DMS114 treated with DMSO at 0.1 percent for 48 hours (cell line): ENCODE measurements around the gene SLC4A5.
"Not testable (repeated sequence)": the region's sequence is repeated elsewhere in the genome, so short reads cannot be mapped to it uniquely, and the experiment has no call there.

ENCODE experiments used
- DNase-seq: peaks from one replicate; lab custom pipeline; 2025; ENCODE audit not compliant: unreplicated experiment; lab: John Stamatoyannopoulos, UW

SLC4A5 gene

GRCh38 chr2:74366036-74366435, 22.8 kb upstream of the SLC4A5 start:
- no peak for DNase-seq

GRCh38 chr2:74364533-74365505, 21.6 kb upstream of the SLC4A5 start:
- no peak for DNase-seq

DNA sequence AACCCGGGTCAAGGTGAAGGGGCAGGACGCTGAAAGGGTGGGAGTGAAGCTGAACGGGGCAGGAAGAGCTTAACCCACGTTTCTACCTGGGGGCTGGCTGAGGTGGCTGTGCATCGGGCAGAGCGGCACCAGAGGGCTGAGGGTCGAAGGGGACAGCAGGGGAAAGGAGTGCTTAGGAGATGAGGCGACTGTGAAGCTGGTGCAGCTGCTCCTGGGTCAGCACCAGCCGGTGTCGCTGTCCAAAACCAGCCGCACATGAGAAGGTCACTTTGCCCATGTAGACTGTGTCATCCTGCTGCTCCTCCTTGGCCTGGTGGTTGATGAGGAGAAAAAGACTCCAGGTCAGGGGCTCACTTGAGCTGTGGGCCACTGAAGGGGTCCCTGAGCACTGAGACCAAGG, 18.1 kb upstream of the SLC4A5 start:
- no peak for DNase-seq

- DNase-seq = no peak
These were observed 14.4 kb upstream of the SLC4A5 start for GRCh38 chr2:74357627-74358026.

DNA sequence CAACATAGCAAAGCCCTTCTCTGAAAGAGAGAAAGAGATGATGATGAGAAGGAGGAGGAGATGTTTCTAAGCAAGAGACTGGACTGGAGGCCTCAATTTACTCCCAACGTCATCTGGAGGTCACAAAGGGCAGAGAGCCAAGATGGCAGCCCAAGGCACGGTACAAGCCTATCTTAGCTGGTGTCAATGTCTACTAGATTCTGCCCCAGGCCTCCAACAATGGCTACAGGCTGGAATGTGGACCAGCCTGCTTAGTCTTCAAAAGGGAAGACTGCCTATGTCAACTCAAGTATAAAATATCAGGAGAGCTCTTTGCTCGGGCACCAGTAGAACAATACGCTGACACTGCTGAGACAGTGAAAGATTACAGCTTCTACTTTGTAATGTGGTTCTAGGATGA, 6.7 kb upstream of the SLC4A5 start:
- DNase-seq = no peak

GRCh38 chr2:74347742-74348141, 4.5 kb upstream of the SLC4A5 start:
- DNase-seq = no peak

- no peak for DNase-seq
These were observed 4.1 kb upstream of the SLC4A5 start for GRCh38 chr2:74347303-74347702.

DNA sequence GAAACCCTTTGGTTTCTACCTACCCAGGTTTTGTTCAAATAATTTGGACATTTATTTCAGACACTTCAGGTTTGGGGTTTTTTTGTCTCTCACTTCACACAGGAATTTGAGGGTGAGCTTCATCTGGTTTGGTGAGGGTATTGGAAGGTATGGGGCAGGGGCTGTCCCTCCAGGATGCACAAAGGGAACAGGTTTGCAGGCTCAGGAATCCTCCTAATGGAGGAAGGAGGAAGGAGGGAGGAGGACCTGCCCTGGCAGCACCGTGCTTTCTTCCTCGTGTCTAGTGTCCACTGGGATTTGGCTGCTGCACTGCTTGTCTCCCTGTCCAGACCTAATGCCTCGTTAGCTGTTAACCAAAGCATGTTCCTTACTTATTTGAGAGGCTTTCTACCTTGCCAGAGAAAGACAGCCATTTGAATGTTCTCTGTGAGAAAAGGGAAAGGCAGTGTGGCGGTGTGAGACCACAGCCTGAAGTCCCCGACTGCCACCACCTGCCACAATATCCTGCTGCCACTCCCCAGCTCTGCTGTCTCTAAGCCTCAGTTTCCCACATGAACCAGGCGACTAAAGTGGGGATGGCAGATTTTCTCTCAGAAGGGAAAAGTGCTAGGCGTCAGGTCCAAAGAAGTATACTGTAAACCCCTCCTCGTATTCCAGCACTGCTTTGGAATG, 2.2 kb upstream of the SLC4A5 start:
- no peak for DNase-seq

DNA sequence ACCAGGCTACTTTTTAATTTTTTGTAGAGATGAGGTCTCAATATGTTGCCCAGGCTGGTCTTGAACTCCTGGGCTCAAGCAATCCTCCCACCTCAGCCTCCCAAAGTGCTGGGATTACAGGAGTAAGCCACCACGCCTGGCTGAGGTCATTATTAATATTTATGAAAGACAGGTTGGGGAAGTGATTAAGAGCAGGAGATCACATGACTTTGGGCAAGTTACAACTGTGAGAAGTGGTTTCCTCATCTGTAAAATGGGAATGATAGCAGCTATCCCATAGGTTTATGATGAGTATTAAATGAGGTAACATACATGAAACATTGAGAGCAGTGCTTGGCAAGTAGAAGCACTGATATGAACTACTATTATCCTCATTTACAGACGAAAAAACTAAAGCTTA, 7.0 kb downstream of the SLC4A5 start:
- not testable (repeated sequence) for DNase-seq

DNA sequence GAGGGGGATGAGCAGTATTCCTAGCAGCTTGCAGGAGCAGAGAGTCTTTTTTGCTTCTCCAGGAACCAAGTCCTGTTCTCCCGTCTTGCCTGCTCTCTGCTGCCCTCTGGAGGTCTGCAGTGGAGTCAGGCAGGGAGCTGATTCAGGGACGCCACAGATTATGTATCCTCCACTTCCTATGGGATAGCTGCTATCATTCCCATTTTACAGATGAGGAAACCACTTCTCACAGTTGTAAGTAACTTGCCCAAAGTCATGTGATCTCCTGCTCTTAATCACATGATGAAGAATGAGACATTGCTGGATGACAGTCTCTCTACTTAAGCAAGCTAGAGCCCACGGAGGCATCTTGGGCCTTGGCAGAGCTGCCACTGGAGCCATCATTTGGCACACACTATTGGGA, 8.3 kb downstream of the SLC4A5 start:
- DNase-seq = peak; percentile 74

GRCh38 chr2:74333896-74334586, 9.2 kb downstream of the SLC4A5 start:
- no peak for DNase-seq

- peak; percentile 29 for DNase-seq
These were observed 10.0 kb downstream of the SLC4A5 start for GRCh38 chr2:74333175-74333574.

DNA sequence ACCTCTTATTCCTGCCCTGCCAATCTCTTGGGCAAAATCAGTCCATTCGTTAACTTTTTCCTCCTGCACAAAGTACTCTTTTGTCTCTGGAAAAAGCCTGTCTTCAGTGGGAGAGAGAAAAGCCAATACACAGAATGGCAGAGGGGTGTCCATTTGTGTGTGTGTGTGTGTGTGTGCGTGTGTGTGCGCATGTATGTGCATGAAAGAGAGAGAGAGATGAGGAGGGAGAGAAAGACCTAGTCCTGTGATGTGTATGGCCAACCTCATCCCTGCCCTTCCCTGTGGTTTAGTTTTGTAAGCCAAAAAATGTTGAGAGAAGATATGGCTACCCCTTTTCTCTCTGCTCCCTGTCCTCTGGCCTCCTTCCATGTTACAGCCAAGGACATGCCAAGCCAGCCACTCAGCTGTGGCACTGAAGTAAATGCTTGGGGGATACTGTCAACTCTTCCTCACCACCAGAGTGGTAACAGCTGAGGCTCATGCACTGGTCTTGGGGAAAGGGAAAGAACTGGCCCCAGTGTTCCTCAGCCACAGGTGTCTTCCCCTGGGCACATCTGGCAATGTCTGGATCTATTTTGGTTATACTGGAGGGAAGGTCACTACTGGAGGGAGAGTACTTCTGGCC, 10.6 kb downstream of the SLC4A5 start:
- DNase-seq = no peak

DNA sequence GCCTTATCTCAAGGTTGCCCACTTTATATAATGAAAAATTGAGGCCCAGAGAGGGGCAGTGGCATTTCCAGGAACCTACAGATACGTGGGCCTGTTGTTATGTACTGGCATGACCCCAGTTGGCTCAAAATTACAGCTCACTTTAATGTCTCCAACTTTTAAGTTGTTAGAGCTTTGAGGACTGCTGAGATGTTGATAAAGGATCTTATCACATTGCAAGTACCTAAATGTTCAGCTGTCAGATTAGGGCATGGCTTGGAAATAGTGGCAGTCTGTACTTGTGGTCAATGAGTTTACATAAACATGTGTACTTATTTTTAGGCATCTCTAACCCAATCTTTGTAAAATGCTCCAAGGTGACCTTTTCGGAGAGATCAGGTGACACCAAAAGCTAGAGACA, 14.6 kb downstream of the SLC4A5 start:
- no peak for DNase-seq

GRCh38 chr2:74328074-74328473, 15.1 kb downstream of the SLC4A5 start:
- no peak for DNase-seq

GRCh38 chr2:74327627-74328026, 15.6 kb downstream of the SLC4A5 start:
- DNase-seq = no peak

- no peak for DNase-seq
These were observed 16.0 kb downstream of the SLC4A5 start for GRCh38 chr2:74327199-74327598.

GRCh38 chr2:74325815-74326214, 17.4 kb downstream of the SLC4A5 start:
- no peak for DNase-seq

DNA sequence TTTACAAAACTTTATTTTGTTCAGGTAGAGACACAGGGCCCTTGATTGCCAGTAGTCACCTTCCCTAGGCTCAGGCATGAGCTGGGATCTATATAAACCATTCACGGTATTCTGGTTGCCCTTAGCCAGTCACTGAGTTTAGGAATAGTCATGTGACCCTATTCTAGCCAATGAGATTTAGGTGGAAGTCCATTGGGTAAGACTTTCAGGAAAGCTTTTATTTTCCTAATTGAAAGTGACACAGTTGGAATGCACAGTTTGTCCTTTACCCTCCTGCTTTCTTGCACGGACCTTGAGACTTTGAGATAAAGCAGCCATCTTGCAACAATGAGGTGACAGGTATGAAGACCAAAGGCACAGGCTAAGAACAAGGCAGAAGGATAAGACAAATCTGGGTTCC, 21.5 kb downstream of the SLC4A5 start:
- DNase-seq = no peak

GRCh38 chr2:74317701-74318100, 25.5 kb downstream of the SLC4A5 start:
- no peak for DNase-seq

GRCh38 chr2:74316627-74317295, 26.5 kb downstream of the SLC4A5 start:
- no peak for DNase-seq
